ENCODE data around the gene HNRNPU. TPM values are rescaled to one million over a fixed set of nuclear protein-coding genes. Genes with fewer than 3 reads are reported as not detected.

HNRNPU gene
- polyA plus RNA-seq, 1 donor from 2014 or later, result 346 TPM

DNA sequence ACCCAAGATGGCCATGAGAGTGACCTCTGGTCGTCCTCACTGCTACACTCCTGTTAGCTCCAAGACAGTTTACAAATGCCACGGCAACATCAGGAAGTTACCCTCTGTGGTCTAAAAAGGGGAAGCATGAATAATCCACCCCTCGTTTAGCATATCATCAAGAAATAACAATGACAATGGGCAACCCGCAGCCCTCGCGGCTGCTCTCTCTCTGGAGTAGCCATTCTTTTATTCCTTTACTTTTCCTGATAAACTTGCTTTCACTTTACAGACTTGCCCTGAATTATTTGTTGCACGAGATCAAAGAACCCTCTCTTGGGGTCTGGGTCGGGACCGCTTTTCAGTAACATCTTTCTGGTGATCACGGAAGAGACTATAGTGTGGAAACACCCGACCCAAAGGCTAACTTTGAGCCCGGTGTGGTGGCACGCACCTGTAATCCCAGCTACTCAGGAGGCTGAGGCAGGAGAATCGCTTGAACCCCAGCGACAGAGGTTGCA lies 48.7 kb downstream of the HNRNPU start:
- Histone ChIP-seq H3K79me2 (replicated peaks; ENCODE audit: insufficient read depth, low read length) (no peaks in the 10 kb centered on the region), H3K9me2 (ENCODE audit: insufficient read depth, low read length) (no peaks in the 10 kb centered on the region), H4K20me1 (ENCODE audit: insufficient read depth) (no peaks in the 10 kb centered on the region), H3K36me3 (ENCODE audit: insufficient read depth, low read length) (no peaks in the 10 kb centered on the region), H3K27me3 (ENCODE audit: insufficient read depth, low read depth, low read length) (no peaks in the 10 kb centered on the region), H2AFZ (ENCODE audit: low read depth, low read length) (no peak overlapping the region), H3K27ac (ENCODE audit: low read length) (no peak overlapping the region), H3K9ac (ENCODE audit: low read length) (no peak overlapping the region), H3K4me2 (ENCODE audit: low read length) (no peak overlapping the region), H3F3A (ENCODE audit: insufficient read depth, low read length, poor library complexity, severe bottlenecking) (no peaks in the 10 kb centered on the region), H3K4me3 (ENCODE audit: low read length) (no peak overlapping the region), H3K9me3 (ENCODE audit: low read length) (no peaks in the 10 kb centered on the region)
- TF ChIP-seq EP300 (conservative IDR thresholded peaks at IDR 0.05; ENCODE audit: poor library complexity, severe bottlenecking) (no peak), EZH2 (IDR thresholded peaks at IDR 0.05; ENCODE audit: borderline replicate concordance, insufficient read depth, low read length, poor library complexity, severe bottlenecking) (no peak), MXI1 (conservative IDR thresholded peaks at IDR 0.05; ENCODE audit: poor library complexity, severe bottlenecking) (no peak), TAF1 (IDR thresholded peaks at IDR 0.05; ENCODE audit: low read depth) (no peak), POLR2AphosphoS5 (IDR thresholded peaks at IDR 0.05) (no peak), SMC3 (conservative IDR thresholded peaks at IDR 0.05; ENCODE audit: poor library complexity) (no peak), RAD21 (conservative IDR thresholded peaks at IDR 0.05) (no peak)
- TF ChIP-seq, protein P1, sequence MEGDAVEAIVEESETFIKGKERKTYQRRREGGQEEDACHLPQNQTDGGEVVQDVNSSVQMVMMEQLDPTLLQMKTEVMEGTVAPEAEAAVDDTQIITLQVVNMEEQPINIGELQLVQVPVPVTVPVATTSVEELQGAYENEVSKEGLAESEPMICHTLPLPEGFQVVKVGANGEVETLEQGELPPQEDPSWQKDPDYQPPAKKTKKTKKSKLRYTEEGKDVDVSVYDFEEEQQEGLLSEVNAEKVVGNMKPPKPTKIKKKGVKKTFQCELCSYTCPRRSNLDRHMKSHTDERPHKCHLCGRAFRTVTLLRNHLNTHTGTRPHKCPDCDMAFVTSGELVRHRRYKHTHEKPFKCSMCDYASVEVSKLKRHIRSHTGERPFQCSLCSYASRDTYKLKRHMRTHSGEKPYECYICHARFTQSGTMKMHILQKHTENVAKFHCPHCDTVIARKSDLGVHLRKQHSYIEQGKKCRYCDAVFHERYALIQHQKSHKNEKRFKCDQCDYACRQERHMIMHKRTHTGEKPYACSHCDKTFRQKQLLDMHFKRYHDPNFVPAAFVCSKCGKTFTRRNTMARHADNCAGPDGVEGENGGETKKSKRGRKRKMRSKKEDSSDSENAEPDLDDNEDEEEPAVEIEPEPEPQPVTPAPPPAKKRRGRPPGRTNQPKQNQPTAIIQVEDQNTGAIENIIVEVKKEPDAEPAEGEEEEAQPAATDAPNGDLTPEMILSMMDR (IDR thresholded peaks at IDR 0.05; ENCODE audit: poor library complexity, severe bottlenecking), result no peak
- TF ChIP-seq, protein P2, sequence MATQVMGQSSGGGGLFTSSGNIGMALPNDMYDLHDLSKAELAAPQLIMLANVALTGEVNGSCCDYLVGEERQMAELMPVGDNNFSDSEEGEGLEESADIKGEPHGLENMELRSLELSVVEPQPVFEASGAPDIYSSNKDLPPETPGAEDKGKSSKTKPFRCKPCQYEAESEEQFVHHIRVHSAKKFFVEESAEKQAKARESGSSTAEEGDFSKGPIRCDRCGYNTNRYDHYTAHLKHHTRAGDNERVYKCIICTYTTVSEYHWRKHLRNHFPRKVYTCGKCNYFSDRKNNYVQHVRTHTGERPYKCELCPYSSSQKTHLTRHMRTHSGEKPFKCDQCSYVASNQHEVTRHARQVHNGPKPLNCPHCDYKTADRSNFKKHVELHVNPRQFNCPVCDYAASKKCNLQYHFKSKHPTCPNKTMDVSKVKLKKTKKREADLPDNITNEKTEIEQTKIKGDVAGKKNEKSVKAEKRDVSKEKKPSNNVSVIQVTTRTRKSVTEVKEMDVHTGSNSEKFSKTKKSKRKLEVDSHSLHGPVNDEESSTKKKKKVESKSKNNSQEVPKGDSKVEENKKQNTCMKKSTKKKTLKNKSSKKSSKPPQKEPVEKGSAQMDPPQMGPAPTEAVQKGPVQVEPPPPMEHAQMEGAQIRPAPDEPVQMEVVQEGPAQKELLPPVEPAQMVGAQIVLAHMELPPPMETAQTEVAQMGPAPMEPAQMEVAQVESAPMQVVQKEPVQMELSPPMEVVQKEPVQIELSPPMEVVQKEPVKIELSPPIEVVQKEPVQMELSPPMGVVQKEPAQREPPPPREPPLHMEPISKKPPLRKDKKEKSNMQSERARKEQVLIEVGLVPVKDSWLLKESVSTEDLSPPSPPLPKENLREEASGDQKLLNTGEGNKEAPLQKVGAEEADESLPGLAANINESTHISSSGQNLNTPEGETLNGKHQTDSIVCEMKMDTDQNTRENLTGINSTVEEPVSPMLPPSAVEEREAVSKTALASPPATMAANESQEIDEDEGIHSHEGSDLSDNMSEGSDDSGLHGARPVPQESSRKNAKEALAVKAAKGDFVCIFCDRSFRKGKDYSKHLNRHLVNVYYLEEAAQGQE (IDR thresholded peaks at IDR 0.05; ENCODE audit: borderline replicate concordance), result no peak

GRCh38 chr1:244813327-244813726 lies 51.0 kb downstream of the HNRNPU start:
- TF ChIP-seq, protein P2 (IDR thresholded peaks at IDR 0.05; ENCODE audit: borderline replicate concordance), result no peak
- TF ChIP-seq, protein P1 (IDR thresholded peaks at IDR 0.05; ENCODE audit: poor library complexity, severe bottlenecking), result no peak
- TF ChIP-seq MXI1 (conservative IDR thresholded peaks at IDR 0.05; ENCODE audit: poor library complexity, severe bottlenecking) (no peak), EZH2 (IDR thresholded peaks at IDR 0.05; ENCODE audit: borderline replicate concordance, insufficient read depth, low read length, poor library complexity, severe bottlenecking) (no peak), SMC3 (conservative IDR thresholded peaks at IDR 0.05; ENCODE audit: poor library complexity) (no peak)
- Histone ChIP-seq H3K4me3 (ENCODE audit: low read length) (no peak overlapping the region), H3K9ac (ENCODE audit: low read length) (no peak overlapping the region), H3F3A (ENCODE audit: insufficient read depth, low read length, poor library complexity, severe bottlenecking) (no peaks in the 10 kb centered on the region), H3K9me2 (ENCODE audit: insufficient read depth, low read length) (no peaks in the 10 kb centered on the region), H3K9me3 (ENCODE audit: low read length) (no peaks in the 10 kb centered on the region), H2AFZ (ENCODE audit: low read depth, low read length) (no peak overlapping the region), H3K4me2 (ENCODE audit: low read length) (no peak overlapping the region), H3K27me3 (ENCODE audit: insufficient read depth, low read depth, low read length) (no peaks in the 10 kb centered on the region), H3K27ac (ENCODE audit: low read length) (no peak overlapping the region), H3K79me2 (replicated peaks; ENCODE audit: insufficient read depth, low read length) (no peaks in the 10 kb centered on the region), H4K20me1 (ENCODE audit: insufficient read depth) (no peaks in the 10 kb centered on the region), H3K36me3 (ENCODE audit: insufficient read depth, low read length) (no peaks in the 10 kb centered on the region)

Measured in neural cell (in vitro differentiated cells).